Measurements from ENCODE around the gene PPT1.

PPT1 gene

GRCh38 chr1:40027647-40028046 is 69.4 kb downstream of the PPT1 start:
- no peak for DNase-seq

- no peak for DNase-seq
Measured at GRCh38 chr1:40024671-40025070, 72.4 kb downstream of the PPT1 start.

GRCh38 chr1:40023379-40023944 is 73.6 kb downstream of the PPT1 start:
- DNase-seq, result no peak

Data from fibroblast of skin of scalp (primary cell).